NOMO-1 (cell line): Measurements from ENCODE around the gene FBXO30.

ENCODE experiments used
- DNase-seq, 2 experiments: peaks; one replicate each; lab custom pipeline; 2025; ENCODE audit not compliant: unreplicated experiment in 2 of 2; lab: John Stamatoyannopoulos, UW

The FBXO30 gene

GRCh38 chr6:145822456-145822855 is 7.9 kb upstream of the FBXO30 start:
- no peak for DNase-seq

GRCh38 chr6:145819994-145820393 is 5.4 kb upstream of the FBXO30 start:
- no peak for DNase-seq

GRCh38 chr6:145818796-145819195 is 4.2 kb upstream of the FBXO30 start:
- DNase-seq: no peak

GRCh38 chr6:145816392-145816791 is 1.8 kb upstream of the FBXO30 start:
- DNase-seq: peak in 1 of 2 experiments; percentile 37

GRCh38 chr6:145815309-145816274 is 997 bp upstream of the FBXO30 start:
- DNase-seq: no peak

- DNase-seq: peak in 1 of 2 experiments; percentile 42
These were observed 527 bp downstream of the FBXO30 start for GRCh38 chr6:145814035-145814500.

- DNase-seq: peak; percentile 33 to 68
These were observed 1.1 kb downstream of the FBXO30 start for GRCh38 chr6:145813285-145814034.

- no peak for DNase-seq
These were observed 2.9 kb downstream of the FBXO30 start for GRCh38 chr6:145811741-145812140.

GRCh38 chr6:145809785-145810184 is 4.8 kb downstream of the FBXO30 start:
- peak in 1 of 2 experiments; percentile 8 for DNase-seq

GRCh38 chr6:145809211-145809610 is 5.4 kb downstream of the FBXO30 start:
- DNase-seq: no peak

GRCh38 chr6:145808239-145808638 is 6.4 kb downstream of the FBXO30 start:
- DNase-seq: no peak

GRCh38 chr6:145802141-145802540 is 12.5 kb downstream of the FBXO30 start:
- no peak for DNase-seq

- no peak for DNase-seq
These were observed 13.6 kb downstream of the FBXO30 start for GRCh38 chr6:145801021-145801420.

- DNase-seq: no peak
These were observed 16.1 kb downstream of the FBXO30 start for GRCh38 chr6:145798530-145798929.

GRCh38 chr6:145789443-145789842 is 25.2 kb downstream of the FBXO30 start:
- DNase-seq: no peak

- no peak for DNase-seq
These were observed 26.9 kb downstream of the FBXO30 start for GRCh38 chr6:145787688-145788087.

- DNase-seq: no peak
These were observed 29.9 kb downstream of the FBXO30 start for GRCh38 chr6:145784683-145785082.

- peak; percentile 33 to 39 for DNase-seq
These were observed 30.8 kb downstream of the FBXO30 start for GRCh38 chr6:145783796-145784195.

GRCh38 chr6:145772846-145773245 is 41.7 kb downstream of the FBXO30 start:
- DNase-seq: peak in 1 of 2 experiments; percentile 6

GRCh38 chr6:145765449-145765848 is 49.1 kb downstream of the FBXO30 start:
- no peak for DNase-seq

- DNase-seq: no peak
These were observed 50.9 kb downstream of the FBXO30 start for GRCh38 chr6:145763742-145764141.
